GM21528 (cell line): ENCODE measurements around the gene CNKSR2.

ENCODE experiments used
- ATAC-seq: cut with Tn5 transposase; IDR thresholded peaks from one replicate; pipeline ENCODE4 v1.9.1; 2021; ENCODE audit warnings: mild to moderate bottlenecking, moderate library complexity; ENCODE audit not compliant: unreplicated experiment, low FRiP score

Gene CNKSR2

GRCh38 chrX:21374163-21374993 lies at the start of gene CNKSR2:
TSS of gene CNKSR2 (plus strand) at chrX:21374418. CDS start at chrX:21374898, 480 bp downstream.
- ATAC-seq = peak; percentile 81

- ATAC-seq = no peak
Observed at GRCh38 chrX:21354725-21355124, 19.5 kb upstream of the CNKSR2 start.

GRCh38 chrX:21355831-21356230 lies 18.4 kb upstream of the CNKSR2 start:
- no peak for ATAC-seq

GRCh38 chrX:21369613-21370012 lies 4.6 kb upstream of the CNKSR2 start:
- ATAC-seq = no peak

- no peak for ATAC-seq
Observed at GRCh38 chrX:21373001-21373400, 1.2 kb upstream of the CNKSR2 start.

GRCh38 chrX:21373637-21374162 lies 518 bp upstream of the CNKSR2 start:
- peak; percentile 47 for ATAC-seq

- ATAC-seq = peak; percentile 16
Observed at GRCh38 chrX:21374994-21375707, 933 bp downstream of the CNKSR2 start.

- no peak for ATAC-seq
Observed at GRCh38 chrX:21375708-21376009, 1.4 kb downstream of the CNKSR2 start.

- no peak for ATAC-seq
Observed at GRCh38 chrX:21376636-21377035, 2.4 kb downstream of the CNKSR2 start.

- no peak for ATAC-seq
Observed at GRCh38 chrX:21379991-21380390, 5.8 kb downstream of the CNKSR2 start.

- ATAC-seq = no peak
Observed at GRCh38 chrX:21382715-21383114, 8.5 kb downstream of the CNKSR2 start.

GRCh38 chrX:21383546-21383945 lies 9.3 kb downstream of the CNKSR2 start:
- no peak for ATAC-seq

GRCh38 chrX:21384178-21384577 lies 10.0 kb downstream of the CNKSR2 start:
- no peak for ATAC-seq

GRCh38 chrX:21394792-21395191 lies 20.6 kb downstream of the CNKSR2 start:
- no peak for ATAC-seq

- no peak for ATAC-seq
Observed at GRCh38 chrX:21398426-21398825, 24.2 kb downstream of the CNKSR2 start.

GRCh38 chrX:21400408-21401121 lies 26.3 kb downstream of the CNKSR2 start:
- ATAC-seq = no peak

GRCh38 chrX:21408307-21408706 lies 34.1 kb downstream of the CNKSR2 start:
- no peak for ATAC-seq

- ATAC-seq = no peak
Observed at GRCh38 chrX:21408788-21409187, 34.6 kb downstream of the CNKSR2 start.

- no peak for ATAC-seq
Observed at GRCh38 chrX:21412029-21412428, 37.8 kb downstream of the CNKSR2 start.

GRCh38 chrX:21412883-21413282 lies 38.7 kb downstream of the CNKSR2 start:
- ATAC-seq = no peak

- no peak for ATAC-seq
Observed at GRCh38 chrX:21427086-21427485, 52.9 kb downstream of the CNKSR2 start.
